SH-SY5Y (cell line): ENCODE results near the gene PRM1.

ENCODE experiments used
- GATA2 ChIP-seq: IDR thresholded peaks from 2 replicates; pipeline ENCODE4 v1.6.1; 2011; ENCODE audit warnings: mild to moderate bottlenecking, low read depth, low read length
- GATA3 ChIP-seq: IDR thresholded peaks from 2 replicates; pipeline ENCODE4 v1.6.1; 2011; ENCODE audit warnings: low read depth, mild to moderate bottlenecking, low read length, moderate library complexity

DNA sequence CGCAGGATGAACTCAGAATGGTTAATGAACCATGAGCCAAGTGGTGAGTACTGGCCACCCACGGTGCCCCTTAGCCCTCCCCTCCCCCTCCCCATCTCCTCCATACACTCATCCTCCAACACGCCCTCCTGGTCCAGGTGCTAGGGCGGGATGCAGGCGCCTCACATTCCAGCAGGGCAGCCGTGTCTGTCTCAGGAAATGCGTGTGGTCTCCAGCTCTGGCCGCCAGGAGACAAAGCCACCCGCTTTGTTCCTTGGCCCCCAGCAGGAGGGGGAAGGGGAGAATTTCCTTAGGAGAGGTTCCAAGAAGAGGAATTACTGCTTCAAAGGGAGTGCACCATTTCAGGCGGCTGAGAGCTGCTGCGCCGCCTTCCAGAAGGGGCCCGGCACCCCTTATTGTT lies 34.4 kb upstream of the PRM1 start:
- TF ChIP-seq GATA3 (no peak), GATA2 (no peak)
